ENCODE results near the gene DHRS13.

- TF ChIP-seq CTCF (IDR thresholded peaks at IDR 0.05; ENCODE audit: low read length) (no peak), EZH2 (IDR thresholded peaks at IDR 0.05; ENCODE audit: borderline replicate concordance, low read length) (no peak)
Measured at GRCh38 chr17:28907709-28908475, 5.0 kb upstream of the DHRS13 start.
